ENCODE results near the gene ASIC2. TPM values are rescaled to one million over a fixed set of nuclear protein-coding genes. Genes with fewer than 3 reads are reported as not detected.

ASIC2 gene
- total RNA-seq, 1 experiment from 2014 or later, result not detected

DNA sequence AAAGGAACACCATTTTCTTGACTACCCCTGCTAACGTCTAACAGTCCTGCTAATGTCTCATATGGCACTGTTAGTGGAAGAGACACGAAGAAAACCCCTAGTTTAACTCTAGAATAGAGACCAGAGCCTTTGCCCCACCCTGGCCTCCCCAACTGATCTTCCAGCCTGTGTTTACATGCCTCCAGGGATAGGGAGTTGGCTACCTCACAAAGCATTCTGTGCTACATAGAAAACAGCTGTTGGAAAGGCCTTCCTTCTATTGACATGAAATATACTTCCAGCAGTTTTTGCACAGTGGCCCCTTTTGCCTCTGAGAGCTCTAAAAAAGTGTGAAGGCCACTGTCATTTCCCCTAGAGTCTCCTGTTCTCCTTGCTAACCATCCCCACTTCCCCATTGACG is 73.1 kb downstream of the ASIC2 start:
- Mint-ChIP-seq H3K4me3 (ENCODE audit: unreplicated experiment) (no peak overlapping the region), H3K27me3 (ENCODE audit: insufficient read depth, unreplicated experiment) (peaks cover 19% of the 10 kb centered on the region), H3K4me1 (ENCODE audit: insufficient read depth, unreplicated experiment) (peaks cover 6% of the 10 kb centered on the region), H3K36me3 (ENCODE audit: insufficient read depth, unreplicated experiment) (no peaks in the 10 kb centered on the region), H3K27ac (ENCODE audit: low read depth, unreplicated experiment) (no peak overlapping the region), H3K9me3 (ENCODE audit: unreplicated experiment) (no peaks in the 10 kb centered on the region)
- TF ChIP-seq, protein P1, sequence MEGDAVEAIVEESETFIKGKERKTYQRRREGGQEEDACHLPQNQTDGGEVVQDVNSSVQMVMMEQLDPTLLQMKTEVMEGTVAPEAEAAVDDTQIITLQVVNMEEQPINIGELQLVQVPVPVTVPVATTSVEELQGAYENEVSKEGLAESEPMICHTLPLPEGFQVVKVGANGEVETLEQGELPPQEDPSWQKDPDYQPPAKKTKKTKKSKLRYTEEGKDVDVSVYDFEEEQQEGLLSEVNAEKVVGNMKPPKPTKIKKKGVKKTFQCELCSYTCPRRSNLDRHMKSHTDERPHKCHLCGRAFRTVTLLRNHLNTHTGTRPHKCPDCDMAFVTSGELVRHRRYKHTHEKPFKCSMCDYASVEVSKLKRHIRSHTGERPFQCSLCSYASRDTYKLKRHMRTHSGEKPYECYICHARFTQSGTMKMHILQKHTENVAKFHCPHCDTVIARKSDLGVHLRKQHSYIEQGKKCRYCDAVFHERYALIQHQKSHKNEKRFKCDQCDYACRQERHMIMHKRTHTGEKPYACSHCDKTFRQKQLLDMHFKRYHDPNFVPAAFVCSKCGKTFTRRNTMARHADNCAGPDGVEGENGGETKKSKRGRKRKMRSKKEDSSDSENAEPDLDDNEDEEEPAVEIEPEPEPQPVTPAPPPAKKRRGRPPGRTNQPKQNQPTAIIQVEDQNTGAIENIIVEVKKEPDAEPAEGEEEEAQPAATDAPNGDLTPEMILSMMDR (IDR thresholded peaks at IDR 0.05; ENCODE audit: unreplicated experiment), result no peak
- no peak for DNase-seq (ENCODE audit: unreplicated experiment)
- no TSS peak for BruUV-seq (replicated peaks)
- CTCF ChIA-PET, result no interaction called here
- intact Hi-C loops (cut with micrococcal nuclease), result no loop called here
- POLR2A ChIA-PET, result interaction anchor here (0.6 kb wide), 1 partner anchor 116 kb away, joined by 3 read pairs; no protein-coding TSS in a partner anchor

GRCh38 chr17:33218698-33219601 is 74.1 kb downstream of the ASIC2 start:
- Mint-ChIP-seq H3K4me3 (ENCODE audit: unreplicated experiment) (no peak overlapping the region), H3K27ac (ENCODE audit: low read depth, unreplicated experiment) (no peak overlapping the region), H3K9me3 (ENCODE audit: unreplicated experiment) (no peaks in the 10 kb centered on the region), H3K27me3 (ENCODE audit: insufficient read depth, unreplicated experiment) (peaks cover 19% of the 10 kb centered on the region), H3K4me1 (ENCODE audit: insufficient read depth, unreplicated experiment) (peaks cover 6% of the 10 kb centered on the region), H3K36me3 (ENCODE audit: insufficient read depth, unreplicated experiment) (no peaks in the 10 kb centered on the region)
- no TSS peak for BruUV-seq (replicated peaks)
- intact Hi-C loops (cut with micrococcal nuclease), result no loop called here
- TF ChIP-seq, protein P1 (IDR thresholded peaks at IDR 0.05; ENCODE audit: unreplicated experiment), result no peak
- no peak for DNase-seq (ENCODE audit: unreplicated experiment)
- POLR2A ChIA-PET, result no interaction called here
- CTCF ChIA-PET, result interaction anchor here (0.7 kb wide), 1 partner anchor 23 kb away, joined by 3 read pairs; no protein-coding TSS in a partner anchor

DNA sequence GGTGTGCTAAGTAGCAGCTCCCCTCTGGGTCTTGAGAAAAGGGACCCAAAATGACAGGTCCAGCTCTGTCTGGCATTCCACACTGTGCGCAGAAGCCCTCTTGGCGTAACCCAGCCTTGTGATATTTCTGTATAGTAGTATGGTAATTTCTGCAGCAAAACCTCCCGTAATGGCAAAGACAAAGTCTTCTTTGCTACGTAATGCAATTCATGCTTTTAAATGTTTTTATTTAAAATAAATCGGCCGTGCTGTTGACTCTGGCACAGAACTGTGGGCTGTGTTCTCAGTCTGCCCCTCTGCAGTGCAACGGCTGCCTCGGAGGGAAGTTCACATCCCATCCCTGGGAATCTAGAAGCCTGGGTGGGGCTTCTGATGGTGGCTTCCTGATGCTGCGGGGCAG is 75.2 kb downstream of the ASIC2 start:
- Mint-ChIP-seq H3K9me3 (ENCODE audit: unreplicated experiment) (no peaks in the 10 kb centered on the region), H3K36me3 (ENCODE audit: insufficient read depth, unreplicated experiment) (no peaks in the 10 kb centered on the region), H3K27me3 (ENCODE audit: insufficient read depth, unreplicated experiment) (peaks cover 29% of the 10 kb centered on the region), H3K27ac (ENCODE audit: low read depth, unreplicated experiment) (no peak overlapping the region), H3K4me3 (ENCODE audit: unreplicated experiment) (no peak overlapping the region), H3K4me1 (ENCODE audit: insufficient read depth, unreplicated experiment) (peaks cover 6% of the 10 kb centered on the region)
- BruUV-seq (replicated peaks), result no TSS peak
- DNase-seq (ENCODE audit: unreplicated experiment), result no peak
- ChIA-PET CTCF (no interaction called here), POLR2A (no interaction called here)
- TF ChIP-seq, protein P1 (IDR thresholded peaks at IDR 0.05; ENCODE audit: unreplicated experiment), result no peak
- intact Hi-C loops (cut with micrococcal nuclease), result no loop called here

DNA sequence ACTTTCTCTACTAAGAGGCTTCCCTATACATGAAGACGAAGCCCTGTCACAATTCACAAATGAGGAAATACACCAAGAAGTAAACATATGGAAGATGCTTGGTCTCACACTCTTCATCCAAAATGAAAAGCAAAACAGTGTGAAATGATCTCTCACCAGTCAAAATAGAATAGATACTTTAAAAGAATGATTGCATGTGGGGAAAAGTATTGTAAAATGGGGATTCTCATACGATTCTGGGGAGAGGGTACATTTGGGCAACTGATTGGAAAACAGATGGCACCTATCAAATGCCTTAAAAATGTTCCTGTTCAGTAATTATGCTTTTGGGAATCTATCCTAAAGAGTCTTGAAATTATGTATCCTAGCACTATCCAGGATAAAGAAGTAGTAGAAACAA is 78.1 kb downstream of the ASIC2 start:
- H3K36me3 Mint-ChIP-seq (ENCODE audit: insufficient read depth, unreplicated experiment), result no peaks in the 10 kb centered on the region
- no peak for DNase-seq (ENCODE audit: unreplicated experiment)
- peaks cover 40% of the 10 kb centered on the region for H3K27me3 Mint-ChIP-seq (ENCODE audit: insufficient read depth, unreplicated experiment)
- CTCF ChIA-PET, result interaction anchor here (0.6 kb wide), 2 partner anchors 11 to 30 kb away, joined by 3 read pairs; no protein-coding TSS in a partner anchor
- no peaks in the 10 kb centered on the region for H3K9me3 Mint-ChIP-seq (ENCODE audit: unreplicated experiment)
- H3K4me3 Mint-ChIP-seq (ENCODE audit: unreplicated experiment), result no peak overlapping the region
- TF ChIP-seq, protein P1 (IDR thresholded peaks at IDR 0.05; ENCODE audit: unreplicated experiment), result no peak
- intact Hi-C loops (cut with micrococcal nuclease), result no loop called here
- POLR2A ChIA-PET, result no interaction called here
- H3K27ac Mint-ChIP-seq (ENCODE audit: low read depth, unreplicated experiment), result no peak overlapping the region
- BruUV-seq (replicated peaks), result no TSS peak
- peaks cover 6% of the 10 kb centered on the region for H3K4me1 Mint-ChIP-seq (ENCODE audit: insufficient read depth, unreplicated experiment)
